Activated CD4-positive, alpha-beta T cell treated with anti-CD3 and anti-CD28 coated beads, Interleukin-2, amount 50 U/mL, for 24 hours (primary cell): ENCODE data around the gene MORN1.

Source experiments
- DNase-seq, 2 donors: peaks; one replicate each; pipeline ENCODE4 v3.0.0-alpha.2; 2020; ENCODE audit warnings: low read depth in 1 of 2, low spot score in 1 of 2

The MORN1 gene

DNA sequence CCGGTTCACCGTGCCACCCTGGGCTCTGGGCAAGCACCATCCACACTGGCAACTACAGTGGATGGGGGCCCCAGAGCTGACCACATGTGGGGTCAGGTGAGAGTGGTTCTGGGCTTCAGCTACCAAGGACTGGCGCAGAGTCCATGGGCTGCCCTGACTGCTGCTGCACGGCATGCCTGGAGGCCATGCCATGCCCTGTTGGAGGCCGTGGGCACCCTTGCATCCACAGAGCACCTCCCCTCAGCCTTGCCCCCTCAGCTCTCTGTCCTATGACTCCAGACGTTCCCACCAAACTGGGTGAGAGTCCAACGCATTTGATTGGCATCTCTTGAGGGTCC is 15.5 kb downstream of the MORN1 start:
- no peak for DNase-seq

DNA sequence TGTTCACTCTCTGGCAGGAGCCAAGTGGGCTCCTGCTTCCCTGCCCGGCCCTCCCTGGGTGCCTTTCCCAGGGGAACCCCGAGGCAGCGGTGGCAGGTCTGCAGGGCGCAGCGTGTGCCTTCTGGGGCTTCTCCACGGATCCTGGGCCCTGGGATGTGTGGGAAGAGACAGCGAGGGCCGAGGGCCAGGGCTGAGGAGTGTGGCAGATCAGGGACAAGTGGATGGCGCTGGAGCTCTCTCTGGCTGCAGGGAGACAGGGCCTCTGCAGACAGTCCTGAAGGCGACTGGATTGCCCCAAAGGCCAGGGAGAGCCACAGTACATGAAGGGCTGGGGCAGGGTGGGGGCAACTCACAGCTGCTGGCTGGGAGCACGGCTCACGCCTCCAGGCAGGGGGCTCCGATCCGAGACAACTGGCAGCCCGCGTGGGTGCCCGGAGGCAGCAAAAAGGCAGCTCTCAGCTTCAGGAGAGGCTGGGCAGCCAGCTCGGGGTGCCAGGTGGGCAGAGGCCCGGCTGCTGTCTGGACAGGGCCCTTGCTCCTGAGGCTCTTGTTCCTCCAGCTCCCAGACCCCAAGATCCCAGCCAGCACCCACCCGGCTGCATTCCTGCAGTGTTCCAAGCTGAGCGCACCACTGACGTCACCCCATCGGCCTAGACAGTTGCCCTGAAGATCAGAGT is 16.0 kb downstream of the MORN1 start:
- no peak for DNase-seq

DNA sequence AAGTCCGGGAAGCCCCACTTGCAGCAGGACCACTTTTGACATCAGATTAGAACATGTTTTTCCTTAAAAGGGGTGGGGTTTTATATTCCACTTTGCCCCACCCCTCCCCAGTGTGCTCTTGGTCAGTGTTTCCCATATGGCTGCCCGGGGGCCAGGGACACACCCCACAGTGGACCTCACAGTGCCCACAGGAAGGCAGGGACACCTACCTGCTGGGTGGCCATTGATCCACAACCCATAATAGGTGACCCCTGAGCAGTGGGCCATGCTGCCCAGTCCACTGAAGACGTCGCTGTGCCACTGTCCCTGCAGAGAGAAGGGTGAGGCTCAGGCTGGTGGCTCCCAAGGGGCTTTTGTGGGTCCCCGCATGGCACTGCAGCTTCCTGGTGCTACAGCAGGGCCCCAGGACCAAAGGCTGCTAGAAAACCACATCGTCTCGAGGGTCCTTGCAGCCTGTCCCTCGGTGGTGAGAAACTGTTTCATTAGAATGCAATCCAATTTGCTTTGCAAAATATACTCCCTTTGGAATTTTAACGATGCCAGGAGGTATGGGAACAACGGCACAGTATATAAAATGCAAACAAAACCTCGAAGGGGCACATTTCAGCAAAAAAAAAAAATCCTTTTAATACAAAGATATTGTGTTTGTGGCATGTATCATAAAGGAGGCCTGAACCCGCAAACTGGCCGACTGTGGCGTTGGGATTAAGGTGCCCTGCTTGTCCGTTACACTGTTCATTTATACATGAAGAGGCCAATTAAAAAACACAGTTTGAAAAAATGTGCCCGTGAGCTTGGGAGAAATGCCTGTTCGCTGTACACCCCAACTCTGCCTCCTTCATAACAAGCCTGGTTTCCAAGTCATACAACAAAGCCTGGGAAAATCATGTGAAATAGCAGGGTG is 16.9 kb downstream of the MORN1 start:
- DNase-seq: no peak

DNA sequence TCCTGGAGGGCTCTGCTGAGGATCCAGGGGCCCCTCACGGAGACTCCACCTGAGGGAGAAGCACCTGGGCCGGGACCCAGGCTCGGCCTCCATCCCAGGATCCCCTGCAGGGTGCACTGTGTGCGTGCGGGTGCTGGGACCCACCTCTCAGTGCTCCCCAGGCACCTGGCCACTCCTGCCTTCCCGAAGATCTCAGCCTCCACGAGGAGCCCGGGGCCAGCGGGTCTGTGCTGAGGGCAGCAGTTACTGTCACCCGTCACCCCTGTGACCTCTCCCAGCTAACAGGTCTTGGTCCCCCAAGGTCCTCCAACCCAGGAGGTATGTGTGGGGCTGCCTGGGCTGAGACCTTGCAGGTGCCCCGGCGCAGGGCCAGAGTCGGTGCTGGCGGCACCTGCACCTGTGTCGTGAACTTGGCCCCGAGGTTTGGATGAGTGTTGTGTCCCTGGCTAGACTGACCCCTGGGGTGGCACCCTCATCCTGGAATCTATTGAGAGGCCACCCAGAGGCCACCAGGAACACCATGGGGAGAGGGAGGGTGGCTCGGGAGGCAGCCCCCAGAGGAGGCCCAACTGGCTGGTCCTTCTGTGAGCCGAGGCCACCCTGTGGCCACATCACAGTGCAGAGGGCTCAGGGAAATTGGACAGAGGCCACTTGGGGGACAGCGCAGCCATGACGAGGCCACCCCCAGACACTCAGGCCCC is 17.7 kb downstream of the MORN1 start:
- DNase-seq: no peak

DNA sequence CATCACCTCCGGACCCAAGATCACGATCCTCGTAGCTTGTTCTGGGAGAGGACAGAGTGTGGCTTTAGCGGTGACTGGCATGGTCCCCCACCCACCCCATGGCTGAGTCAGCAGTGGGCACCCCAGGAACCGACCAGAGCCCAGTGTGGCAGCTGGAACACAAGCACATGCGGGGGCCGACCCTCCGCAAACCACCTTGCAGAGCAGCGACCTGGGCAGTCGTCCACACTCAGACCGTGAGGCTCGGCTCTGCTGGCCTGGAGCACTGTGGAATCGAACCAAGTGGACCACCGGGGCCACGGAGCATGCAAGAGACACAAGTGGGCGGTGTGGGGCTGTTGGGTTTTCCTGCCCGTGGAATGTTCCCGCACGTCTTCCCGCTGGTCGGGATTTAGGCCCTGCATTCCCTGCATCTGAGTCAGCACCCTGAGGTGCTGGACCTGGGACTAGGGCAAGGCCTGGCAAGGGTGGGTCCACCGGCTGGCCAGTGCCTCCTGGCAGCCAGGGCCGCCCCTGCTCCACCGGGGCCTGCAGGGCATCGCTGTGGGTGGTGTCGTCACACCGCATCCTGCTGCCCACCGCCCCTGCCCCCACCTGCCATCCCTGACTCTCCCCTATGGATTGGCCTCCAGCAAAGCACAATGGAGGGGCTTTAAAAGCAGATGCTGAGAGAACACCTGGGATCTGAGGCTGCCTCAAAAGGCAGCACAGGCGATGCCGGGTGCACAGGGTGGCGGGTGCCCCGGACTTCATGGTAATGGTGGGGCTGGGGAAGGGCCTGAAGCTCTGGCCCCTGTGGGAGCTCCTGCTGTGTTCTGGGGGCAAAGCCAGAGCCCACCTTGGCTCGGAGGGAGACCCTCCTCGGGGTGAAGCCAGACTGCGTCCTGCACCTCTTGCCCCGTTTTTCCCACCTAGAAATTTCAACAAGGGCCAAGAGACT is 18.5 kb downstream of the MORN1 start:
- DNase-seq: no peak

DNA sequence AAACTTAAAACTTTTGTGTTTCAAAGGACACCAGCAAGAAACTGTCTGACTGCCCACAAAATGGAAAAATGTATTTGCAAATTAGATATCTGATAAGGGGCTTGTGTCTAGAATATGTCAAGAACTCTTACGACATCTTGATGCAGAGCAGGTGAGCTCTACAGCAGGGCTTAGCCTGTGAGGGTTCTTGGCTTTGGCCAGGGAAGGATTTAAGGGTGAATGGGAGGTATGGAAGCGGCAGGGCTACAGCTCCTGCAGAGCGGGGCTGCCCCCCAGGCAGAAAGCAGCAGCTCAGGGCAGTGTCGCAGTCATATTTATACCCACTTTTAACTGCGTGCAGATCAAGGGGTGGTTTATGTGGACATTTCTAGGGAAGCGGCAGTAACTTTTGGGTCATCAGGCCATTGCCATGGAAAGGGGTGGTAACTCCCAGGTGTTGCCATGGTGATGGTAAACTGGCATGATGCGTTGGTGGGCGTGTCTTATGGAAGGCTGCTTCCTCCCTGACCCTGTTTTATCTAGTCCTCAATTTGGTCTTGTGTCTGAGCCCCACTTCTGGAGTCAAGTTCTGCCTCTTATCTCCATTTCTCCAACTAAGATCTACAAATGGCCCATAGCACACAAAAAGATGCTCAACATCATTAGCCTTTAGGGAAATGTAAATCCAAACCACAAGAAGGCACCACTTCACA is 23.2 kb downstream of the MORN1 start:
- DNase-seq: no peak

DNA sequence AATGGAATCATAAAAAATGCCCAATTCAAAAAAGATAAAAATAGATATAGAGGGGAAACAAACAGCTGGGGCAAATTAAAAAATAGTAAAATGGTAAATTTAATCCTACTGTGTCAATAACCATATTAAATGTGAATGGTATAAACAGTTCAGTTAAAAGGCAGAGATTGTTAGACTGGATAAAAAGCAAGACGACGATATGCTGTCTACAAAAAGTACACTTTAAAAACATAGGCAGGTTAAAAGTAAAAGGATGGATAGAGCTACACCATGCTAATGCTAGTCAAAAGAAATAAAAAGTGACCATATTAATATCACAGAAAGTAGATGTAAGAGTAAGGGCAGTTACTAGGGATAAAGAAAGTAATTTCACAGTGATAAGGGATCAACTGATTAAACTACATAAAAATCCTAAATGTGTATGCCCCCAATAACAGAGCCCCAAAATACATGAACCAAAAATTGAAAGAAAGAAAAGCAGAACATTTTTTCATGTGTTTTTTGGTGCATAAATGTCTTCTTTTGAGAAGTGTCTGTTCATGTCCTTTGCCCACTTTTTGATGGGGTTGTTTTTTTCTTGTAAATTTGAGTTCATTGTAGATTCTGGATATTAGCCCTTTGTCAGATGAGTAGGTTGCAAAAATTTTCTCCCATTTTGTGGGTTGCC is 27.4 kb downstream of the MORN1 start:
- DNase-seq: no peak

DNA sequence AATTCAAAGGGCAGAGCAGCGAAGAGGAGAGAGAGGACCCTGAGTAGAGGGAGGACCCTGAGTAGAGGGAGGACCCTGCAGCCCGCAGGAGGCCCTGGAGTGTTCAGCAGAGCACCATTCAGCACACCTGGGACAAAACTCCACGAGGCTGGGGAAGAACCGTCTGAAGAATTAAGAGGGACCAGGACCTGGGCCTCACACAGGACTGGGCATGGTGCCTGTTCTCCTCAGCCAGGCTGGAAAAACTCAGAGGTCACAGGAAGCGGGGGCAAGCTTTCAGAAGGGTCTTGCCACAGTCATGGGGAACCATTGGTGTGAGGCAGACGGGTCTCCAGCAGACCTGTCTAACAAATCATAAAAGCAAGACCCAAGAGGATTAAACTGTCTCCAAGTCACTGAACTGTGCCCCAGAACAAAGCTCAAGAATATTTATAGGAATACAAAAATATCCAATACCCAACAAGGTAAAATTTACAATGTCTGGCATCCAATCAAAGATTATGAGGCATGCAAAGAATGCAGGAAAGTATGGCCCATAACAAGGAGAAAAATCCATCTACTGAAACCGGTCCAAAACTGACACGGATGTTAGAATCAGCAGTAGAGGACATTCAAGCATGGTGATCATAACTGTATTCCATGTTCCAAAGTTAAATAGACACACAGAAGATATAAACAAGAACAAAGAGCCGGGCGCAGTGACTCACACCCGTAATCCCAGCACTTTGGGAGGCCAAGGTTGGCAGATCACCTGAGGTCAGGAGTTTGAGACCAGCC is 30.6 kb downstream of the MORN1 start:
- no peak for DNase-seq

DNA sequence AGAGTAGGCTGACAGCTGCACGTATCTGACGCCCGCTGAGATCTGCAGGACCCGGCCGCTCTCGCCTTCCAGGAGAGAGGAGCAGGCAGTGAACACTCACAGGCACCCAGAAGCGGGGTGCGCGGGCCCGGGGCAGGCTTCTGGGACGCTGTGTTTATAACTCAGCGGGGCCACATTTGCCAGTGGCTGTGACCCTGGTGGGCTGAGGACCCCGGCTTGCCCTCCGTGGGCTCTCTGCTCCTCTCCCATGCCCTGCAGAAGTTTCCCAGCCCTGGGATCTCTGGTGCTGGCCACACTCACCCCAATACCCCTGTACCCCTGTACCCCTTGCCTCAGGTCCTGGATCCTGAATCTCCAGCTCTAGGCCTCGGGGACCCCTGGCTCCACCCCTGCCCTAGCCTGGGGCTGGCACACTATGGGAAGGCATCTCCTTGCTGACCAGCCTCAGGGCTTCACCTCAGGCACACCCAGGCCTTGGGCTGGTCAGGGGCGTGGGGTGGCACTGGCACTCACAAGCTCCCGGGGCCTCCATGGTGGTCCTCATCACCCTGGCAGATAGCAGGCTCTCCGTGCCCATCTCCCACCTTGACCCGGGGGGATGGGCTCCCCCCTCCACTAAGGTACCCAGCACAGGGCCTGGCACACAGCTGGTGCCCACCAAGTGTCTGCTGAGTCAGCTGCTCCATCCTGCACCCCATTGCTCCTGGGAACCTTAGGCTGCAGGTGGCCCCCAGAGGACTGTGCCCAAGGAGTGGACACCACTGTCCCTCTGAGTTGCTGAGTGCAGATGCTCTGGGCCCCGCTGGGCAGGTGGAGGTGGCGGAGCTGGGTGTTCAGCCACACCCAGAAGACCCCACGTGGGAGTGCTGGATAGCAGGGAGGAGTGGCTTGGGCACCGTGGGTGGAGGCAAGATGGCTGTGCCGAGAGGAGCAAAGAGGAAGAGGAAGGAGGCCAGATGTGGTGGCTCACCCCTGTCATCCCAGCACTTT is 32.4 kb downstream of the MORN1 start:
- no peak for DNase-seq

DNA sequence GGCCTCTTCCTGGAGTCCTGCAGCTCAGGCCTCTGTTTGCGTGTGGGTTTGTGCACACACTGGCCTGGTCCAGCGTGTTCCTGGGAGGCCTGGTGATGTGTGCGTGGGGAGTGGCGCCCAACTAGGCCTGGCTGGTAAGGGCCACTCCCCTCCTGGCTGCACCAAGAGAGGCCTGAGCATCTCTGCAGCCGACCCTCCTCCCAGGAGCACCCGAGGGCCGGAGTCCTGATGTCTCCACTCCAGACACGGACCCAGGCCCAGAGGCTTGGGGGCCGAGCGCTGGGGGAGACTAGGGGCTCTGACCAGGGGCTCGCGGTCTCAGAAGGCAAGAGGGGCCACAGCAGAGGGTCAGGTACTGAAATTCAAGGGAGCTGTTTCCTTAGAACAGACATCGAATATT is 33.3 kb downstream of the MORN1 start:
- DNase-seq: no peak

DNA sequence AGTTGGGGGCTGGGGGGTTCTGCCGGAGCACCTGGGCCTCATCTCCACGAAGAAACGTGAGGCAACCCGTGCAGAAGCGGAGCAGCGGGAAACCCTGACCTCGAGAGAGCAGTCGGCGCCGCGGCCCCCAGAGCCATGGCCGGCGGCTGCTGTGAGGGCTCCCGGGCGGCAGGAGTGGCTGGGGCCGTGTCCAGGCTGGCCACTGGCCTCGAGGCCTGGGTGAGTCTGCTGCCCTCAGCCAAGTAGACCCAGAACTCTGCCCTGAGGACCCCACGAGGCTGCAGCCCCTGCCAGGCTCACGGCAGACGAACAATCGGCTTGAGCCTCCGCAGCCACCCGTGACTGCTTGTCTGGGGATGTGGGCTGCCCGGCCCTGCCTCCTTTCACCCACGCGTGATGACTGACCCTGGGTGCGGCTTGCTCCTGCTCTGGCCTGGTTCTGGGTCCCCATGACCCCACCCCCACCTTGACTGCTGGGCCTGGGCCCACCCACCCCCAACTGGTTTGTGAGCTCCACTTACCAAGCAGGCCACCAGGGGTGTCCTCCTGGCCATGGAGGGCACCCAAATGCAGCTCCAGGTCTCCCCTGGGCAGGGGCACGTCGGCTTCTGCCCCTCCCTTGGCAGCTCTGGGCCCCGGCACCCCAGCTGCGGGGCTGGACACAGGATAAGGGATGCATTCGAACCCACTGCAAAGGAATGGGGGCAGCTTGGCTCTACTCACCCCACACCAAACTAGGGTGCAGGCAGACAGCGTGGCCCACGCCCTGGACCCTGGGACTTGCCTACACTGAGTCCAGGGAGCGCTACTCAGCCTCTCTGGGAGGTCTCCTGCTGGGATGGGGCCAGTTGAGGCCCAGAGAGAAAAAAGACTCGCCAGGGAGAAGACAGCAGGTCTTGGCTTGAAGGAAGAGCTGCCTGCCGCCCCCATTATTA is 34.2 kb downstream of the MORN1 start:
- DNase-seq: no peak

DNA sequence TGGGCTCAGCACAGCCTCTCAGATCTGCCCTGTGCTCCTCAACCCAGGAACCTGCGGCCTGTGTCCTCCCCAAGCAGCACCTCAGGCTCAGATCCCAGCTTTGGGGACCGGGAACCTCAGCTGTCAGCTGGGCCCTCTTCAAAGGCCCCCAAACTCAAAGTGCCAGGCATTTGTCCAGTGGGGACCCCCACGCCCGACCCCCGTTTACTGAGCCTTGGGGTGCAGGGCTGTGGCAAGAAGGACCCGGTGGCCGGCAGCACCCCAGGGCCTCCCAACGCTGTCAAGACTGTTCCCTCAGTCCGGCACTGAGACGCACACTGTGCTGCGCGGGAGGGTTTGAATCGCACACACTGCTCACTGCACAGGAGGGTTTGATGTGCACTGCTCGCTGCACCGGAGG is 35.0 kb downstream of the MORN1 start:
- no peak for DNase-seq

DNA sequence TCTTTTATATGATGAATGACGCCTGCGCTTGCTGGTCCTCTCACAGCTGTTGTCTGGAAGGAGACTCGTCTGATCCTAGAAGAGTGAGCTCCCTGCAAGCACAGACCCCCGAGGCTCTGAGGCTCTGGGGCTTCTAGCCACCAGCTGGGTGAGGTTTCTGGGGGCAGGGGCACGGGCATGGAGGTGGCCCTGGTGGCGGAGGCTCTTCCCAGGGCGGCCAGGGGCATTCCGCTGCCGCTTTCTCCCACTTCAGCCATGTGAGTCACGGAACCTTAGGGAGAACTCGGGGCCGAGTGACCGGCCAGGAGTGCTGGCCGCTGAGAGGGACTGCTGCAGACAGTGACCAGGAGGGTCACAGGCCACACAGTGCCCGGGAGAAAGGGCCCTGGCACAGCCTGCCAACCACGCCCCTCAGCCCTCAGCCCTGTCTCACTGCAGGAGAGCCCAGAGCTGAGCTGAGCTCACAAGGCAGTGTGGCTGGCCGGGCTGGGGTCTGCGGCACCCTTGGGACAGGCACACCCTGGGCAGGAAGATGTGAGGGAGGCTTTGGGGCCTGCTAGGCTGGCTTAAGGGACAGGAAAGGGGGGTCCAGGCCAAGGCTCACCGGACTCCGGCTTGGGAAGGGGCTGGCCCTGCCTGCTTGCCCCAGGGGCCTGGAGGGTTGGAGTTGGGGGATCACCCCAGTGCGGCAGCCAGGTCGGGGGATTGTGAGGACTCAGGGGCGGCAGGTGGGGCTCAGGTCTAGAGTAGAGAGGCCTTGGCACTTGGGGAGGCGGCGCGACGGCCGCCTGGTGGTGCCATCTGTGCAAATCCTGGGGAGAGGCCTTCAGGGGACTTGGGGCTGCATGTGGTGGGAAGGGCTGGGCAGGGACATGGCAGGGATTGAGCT is 35.7 kb downstream of the MORN1 start:
- DNase-seq: no peak

DNA sequence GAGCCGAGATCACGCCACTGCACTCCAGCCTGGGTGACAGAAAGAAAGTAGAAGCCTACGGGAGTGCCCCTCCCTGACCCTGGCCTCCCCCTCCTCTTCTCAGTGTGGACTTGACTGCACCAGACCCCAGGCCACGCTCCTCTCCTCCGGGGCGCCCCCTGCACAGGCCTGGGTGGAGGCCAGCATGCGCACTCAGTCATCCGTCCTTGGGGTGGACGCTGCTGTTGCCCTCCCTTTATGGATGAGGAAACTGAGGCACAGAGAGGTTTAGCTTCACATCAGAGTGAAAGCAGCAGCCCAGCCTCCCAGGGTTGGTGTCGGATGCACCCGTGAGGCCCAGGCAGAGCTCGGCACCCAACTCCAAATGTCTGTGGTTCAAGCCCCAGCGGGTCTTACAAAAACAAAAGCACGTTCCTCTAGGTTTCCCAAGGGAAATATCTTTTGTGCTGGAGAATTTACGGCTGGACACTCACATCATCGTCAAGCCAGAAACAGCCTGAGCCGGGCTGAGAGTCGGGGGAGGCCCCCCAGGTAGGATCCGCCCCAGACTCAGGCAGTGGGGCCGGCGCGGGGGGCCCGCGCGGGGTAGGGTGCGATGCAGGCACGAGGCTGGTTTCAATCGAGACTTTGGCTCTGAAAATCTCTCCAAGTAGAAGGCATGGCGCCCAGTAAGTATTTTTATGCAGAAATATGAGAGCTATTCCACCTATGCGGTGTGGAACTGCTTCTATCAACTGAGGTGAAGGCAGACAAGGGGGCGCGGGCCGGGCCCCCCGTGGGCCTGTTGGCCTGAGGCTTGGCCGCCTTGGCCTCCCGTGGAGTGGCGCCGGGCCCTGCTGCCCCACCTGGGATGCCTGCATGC is 36.6 kb downstream of the MORN1 start:
- DNase-seq: no peak
